ENCODE data around the gene UBIAD1. TPM values are rescaled to one million over a fixed set of nuclear protein-coding genes. Genes with fewer than 3 reads are reported as not detected.

Gene UBIAD1
- total RNA-seq, 1 donor from 2014 or later: 10.5 TPM

DNA sequence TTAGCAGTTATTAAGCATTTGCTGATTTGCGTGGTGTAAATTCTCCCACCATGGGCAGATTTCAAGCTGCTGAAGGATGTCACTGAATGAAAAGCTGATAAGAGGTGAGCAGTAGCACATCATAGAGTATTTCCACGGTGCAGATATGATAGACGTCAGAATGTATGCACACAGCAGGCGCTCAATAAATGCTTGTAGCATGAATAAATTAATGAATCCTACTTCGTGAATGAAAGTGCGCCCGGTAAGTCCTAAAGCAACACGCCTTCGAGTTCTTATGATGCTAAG lies 510 bp upstream of the UBIAD1 start:
- peaks cover 26% of the 10 kb centered on the region for H3K4me1 Mint-ChIP-seq (ENCODE audit: low read depth)
- H3K4me3 Mint-ChIP-seq (ENCODE audit: unreplicated experiment): peak overlapping the region; percentile 31
- no peaks in the 10 kb centered on the region for H3K27me3 Mint-ChIP-seq (ENCODE audit: low read depth)
- H3K9me3 Mint-ChIP-seq (ENCODE audit: low read depth): no peaks in the 10 kb centered on the region
- TF ChIP-seq, protein P1, sequence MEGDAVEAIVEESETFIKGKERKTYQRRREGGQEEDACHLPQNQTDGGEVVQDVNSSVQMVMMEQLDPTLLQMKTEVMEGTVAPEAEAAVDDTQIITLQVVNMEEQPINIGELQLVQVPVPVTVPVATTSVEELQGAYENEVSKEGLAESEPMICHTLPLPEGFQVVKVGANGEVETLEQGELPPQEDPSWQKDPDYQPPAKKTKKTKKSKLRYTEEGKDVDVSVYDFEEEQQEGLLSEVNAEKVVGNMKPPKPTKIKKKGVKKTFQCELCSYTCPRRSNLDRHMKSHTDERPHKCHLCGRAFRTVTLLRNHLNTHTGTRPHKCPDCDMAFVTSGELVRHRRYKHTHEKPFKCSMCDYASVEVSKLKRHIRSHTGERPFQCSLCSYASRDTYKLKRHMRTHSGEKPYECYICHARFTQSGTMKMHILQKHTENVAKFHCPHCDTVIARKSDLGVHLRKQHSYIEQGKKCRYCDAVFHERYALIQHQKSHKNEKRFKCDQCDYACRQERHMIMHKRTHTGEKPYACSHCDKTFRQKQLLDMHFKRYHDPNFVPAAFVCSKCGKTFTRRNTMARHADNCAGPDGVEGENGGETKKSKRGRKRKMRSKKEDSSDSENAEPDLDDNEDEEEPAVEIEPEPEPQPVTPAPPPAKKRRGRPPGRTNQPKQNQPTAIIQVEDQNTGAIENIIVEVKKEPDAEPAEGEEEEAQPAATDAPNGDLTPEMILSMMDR (IDR thresholded peaks at IDR 0.05): no peak
- no peak overlapping the region for H3K27ac Mint-ChIP-seq (ENCODE audit: unreplicated experiment)
- DNase-seq (ENCODE audit: low spot score): no peak
- H3K36me3 Mint-ChIP-seq (ENCODE audit: low read depth): peaks cover 3% of the 10 kb centered on the region

DNA sequence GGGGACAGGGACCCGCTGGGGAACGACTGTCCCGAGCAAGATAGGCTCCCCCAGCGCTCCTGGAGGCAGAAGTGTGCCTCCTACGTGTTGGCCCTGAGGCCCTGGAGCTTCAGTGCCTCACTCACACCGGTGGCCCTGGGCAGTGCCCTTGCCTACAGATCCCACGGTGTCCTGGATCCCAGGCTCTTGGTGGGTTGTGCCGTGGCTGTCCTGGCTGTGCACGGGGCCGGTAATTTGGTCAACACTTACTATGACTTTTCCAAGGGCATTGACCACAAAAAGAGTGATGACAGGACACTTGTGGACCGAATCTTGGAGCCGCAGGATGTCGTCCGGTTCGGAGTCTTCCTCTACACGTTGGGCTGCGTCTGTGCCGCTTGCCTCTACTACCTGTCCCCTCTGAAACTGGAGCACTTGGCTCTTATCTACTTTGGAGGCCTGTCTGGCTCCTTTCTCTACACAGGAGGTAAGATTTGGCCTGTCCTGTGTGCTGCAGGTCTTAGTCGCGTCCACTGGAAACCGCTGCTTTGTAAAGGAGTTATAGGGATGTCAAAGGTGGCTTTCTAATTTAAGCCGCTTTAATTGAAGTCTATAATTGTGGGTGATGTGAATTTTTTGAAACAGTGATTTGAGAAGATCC lies 717 bp downstream of the UBIAD1 start:
- Mint-ChIP-seq H3K4me3 (ENCODE audit: unreplicated experiment) (peak overlapping the region; percentile 89), H3K27me3 (ENCODE audit: low read depth) (no peaks in the 10 kb centered on the region), H3K36me3 (ENCODE audit: low read depth) (peaks cover 5% of the 10 kb centered on the region), H3K27ac (ENCODE audit: unreplicated experiment) (peak overlapping the region; percentile 90), H3K9me3 (ENCODE audit: low read depth) (no peaks in the 10 kb centered on the region), H3K4me1 (ENCODE audit: low read depth) (peaks cover 26% of the 10 kb centered on the region)
- no peak for DNase-seq (ENCODE audit: low spot score)
- TF ChIP-seq, protein P1 (IDR thresholded peaks at IDR 0.05): no peak

DNA sequence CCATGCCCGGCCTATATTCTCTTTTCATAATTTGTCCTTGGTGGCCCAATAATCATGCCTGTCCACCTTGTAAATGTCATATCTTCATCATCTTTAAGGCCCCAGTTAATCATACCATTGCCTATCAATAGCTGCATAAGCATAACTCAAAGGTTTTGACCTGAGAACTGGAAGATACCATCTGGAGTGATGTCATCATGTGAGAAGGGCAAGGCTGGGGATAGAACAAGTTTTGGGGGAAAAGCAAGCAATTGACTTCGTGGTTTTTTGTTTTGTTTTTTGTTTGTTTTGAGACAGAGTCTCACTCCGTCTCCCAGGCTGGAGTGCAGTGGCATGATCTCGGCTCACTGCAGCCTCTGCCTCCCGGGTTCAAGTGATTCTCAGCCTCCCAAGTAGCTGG lies 6.2 kb downstream of the UBIAD1 start:
- Mint-ChIP-seq H3K27ac (ENCODE audit: unreplicated experiment) (no peak overlapping the region), H3K27me3 (ENCODE audit: low read depth) (no peaks in the 10 kb centered on the region), H3K9me3 (ENCODE audit: low read depth) (peaks cover 11% of the 10 kb centered on the region), H3K4me1 (ENCODE audit: low read depth) (peaks cover 31% of the 10 kb centered on the region), H3K4me3 (ENCODE audit: unreplicated experiment) (no peak overlapping the region), H3K36me3 (ENCODE audit: low read depth) (peaks cover 21% of the 10 kb centered on the region)
- TF ChIP-seq, protein P1 (IDR thresholded peaks at IDR 0.05): no peak
- no peak for DNase-seq (ENCODE audit: low spot score)

DNA sequence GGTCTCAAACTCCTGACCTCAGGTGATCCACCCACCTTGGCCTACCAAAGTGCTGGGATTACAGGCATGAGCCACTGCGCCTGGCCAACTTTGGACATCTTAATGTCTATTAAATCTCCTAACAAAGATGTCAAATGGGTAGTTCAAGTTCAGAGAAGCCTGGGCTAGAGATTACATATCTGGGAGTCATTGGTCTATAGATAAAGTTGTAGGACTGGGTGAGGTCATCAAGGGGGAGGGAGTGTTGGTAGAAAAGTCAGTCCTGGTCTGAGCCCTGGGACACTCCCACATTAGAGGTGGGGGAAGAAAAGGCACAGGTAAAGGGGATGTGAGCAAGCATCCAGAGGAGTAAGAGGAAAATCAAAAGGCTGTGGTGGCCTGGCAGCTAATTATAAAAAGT lies 6.6 kb downstream of the UBIAD1 start:
- Mint-ChIP-seq H3K27me3 (ENCODE audit: low read depth) (no peaks in the 10 kb centered on the region), H3K4me1 (ENCODE audit: low read depth) (peaks cover 30% of the 10 kb centered on the region), H3K36me3 (ENCODE audit: low read depth) (peaks cover 21% of the 10 kb centered on the region), H3K4me3 (ENCODE audit: unreplicated experiment) (no peak overlapping the region), H3K9me3 (ENCODE audit: low read depth) (peaks cover 11% of the 10 kb centered on the region), H3K27ac (ENCODE audit: unreplicated experiment) (no peak overlapping the region)
- TF ChIP-seq, protein P1 (IDR thresholded peaks at IDR 0.05): no peak
- no peak for DNase-seq (ENCODE audit: low spot score)

DNA sequence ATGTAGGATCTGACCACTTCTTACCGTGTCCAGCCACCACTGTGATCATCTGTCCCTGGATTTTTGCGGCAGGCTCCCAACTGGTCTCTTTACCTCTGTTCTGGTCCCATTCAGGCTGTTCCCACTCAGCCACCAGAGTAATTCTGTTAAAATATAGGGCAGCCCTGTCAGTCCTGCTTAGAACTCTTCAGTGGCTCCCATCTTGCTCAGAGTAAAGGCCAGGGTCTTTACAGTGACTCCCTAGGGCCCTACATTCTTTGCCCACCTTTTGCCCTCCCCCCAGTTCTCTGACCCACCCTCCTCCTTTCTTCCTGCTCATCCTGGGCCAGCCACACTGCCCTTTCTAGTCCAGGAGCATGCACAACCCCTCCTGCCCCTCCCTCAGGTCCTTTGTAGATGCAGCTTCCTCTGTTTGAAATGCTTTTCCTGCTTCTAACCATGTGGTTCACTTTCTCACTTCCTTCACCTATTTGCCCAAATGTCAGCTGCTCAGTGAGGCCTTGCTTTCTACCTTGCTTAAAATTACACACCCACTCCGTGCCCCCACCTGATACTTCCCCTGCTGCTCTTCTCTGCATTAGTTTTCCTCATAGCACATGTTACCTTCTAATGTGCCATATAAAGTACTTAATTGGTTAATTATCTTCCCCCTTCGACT lies 7.8 kb downstream of the UBIAD1 start:
- H3K27ac Mint-ChIP-seq (ENCODE audit: unreplicated experiment): no peak overlapping the region
- no peak overlapping the region for H3K4me3 Mint-ChIP-seq (ENCODE audit: unreplicated experiment)
- no peak for DNase-seq (ENCODE audit: low spot score)

More for the DNA sequence above, 7.8 kb downstream of the UBIAD1 start:
- peaks cover 25% of the 10 kb centered on the region for H3K36me3 Mint-ChIP-seq (ENCODE audit: low read depth)
- TF ChIP-seq, protein P1 (IDR thresholded peaks at IDR 0.05): no peak
- peaks cover 11% of the 10 kb centered on the region for H3K9me3 Mint-ChIP-seq (ENCODE audit: low read depth)
- H3K4me1 Mint-ChIP-seq (ENCODE audit: low read depth): peaks cover 19% of the 10 kb centered on the region
- H3K27me3 Mint-ChIP-seq (ENCODE audit: low read depth): no peaks in the 10 kb centered on the region

All from chondrocyte (in vitro differentiated cells).